Epithelial cell of esophagus (primary cell): Measurements from ENCODE around the gene AFDN.

Experiments
- DNase-seq: peaks from one replicate; pipeline ENCODE4 v3.0.0; 2010; ENCODE audit warnings: low read depth
- H3K4me3 ChIP-seq: 2 replicates; pipeline ENCODE4 v1.5.1; 2011; ENCODE audit warnings: mild to moderate bottlenecking, low read length, control low read depth
- CTCF ChIP-seq: IDR thresholded peaks from 2 replicates; pipeline ENCODE4 v1.5.1; 2011; ENCODE audit warnings: low read depth, mild to moderate bottlenecking, low read length, control low read depth, inconsistent platforms; ENCODE audit not compliant: insufficient read depth; ENCODE audit errors: missing control alignments

The AFDN gene

GRCh38 chr6:167872538-167873210 lies 46.0 kb downstream of the AFDN start:
- H3K4me3 ChIP-seq = no peak overlapping the region
- no peak for TF ChIP-seq CTCF
- DNase-seq = no peak

DNA sequence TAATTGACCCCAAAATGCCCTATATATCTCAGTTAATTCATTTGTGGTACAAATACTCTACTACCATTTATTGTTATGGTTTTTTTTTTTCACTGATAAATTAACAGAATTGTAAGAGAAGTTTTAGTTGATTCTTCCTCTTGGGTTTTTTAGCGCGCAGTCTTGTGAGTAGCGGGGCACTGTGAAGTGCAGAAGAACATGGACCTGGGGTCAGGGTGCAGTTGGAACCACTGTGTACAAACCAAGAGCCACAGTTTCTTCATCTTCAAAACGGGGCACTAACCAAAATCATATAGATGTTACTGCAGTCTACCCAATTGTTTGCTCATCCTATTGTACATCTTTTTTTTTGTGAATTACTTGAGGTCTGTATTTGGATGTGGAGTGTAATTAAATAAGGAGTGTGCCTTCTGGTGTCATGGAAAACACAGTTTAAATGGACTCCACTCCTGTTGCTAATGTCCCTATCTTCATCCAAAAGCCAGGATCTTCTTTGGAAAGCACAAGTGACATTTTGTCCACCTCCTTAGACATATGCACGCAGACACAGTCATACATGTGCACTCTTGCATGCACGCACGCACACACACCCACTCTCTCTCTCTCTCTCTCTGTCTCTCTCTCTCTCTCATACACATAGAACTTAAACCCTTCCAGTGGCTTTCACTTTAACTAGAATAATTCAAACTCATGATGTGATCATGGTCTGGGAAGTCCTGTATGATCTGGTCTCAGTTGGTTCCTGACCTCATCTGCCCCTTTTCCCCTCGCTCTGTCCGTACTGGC lies 51.5 kb downstream of the AFDN start:
- no peak for TF ChIP-seq CTCF
- no peak overlapping the region for H3K4me3 ChIP-seq
- DNase-seq = no peak

GRCh38 chr6:167879612-167880011 lies 52.9 kb downstream of the AFDN start:
- no peak for TF ChIP-seq CTCF
- DNase-seq = no peak
- no peak overlapping the region for H3K4me3 ChIP-seq

DNA sequence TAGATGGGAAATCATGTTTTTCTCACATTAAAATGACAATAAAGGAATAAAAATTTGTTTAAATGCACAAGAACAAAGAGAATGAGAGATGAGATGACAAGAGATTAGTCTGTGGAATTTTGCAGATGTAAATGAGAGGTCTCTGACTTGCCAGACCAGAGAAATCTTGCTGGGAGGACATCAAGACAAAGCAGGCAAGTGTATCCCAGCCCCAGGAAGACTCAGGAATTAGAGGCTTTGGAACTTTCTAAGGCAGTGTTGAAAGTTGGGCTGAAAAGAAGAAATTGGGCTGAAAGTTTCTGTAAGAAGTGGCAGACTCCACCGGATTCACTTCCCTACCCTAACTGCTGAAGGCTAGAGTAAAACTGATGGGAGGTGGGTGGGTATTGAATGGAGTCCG lies 54.6 kb downstream of the AFDN start:
- no peak for TF ChIP-seq CTCF
- no peak for DNase-seq

DNA sequence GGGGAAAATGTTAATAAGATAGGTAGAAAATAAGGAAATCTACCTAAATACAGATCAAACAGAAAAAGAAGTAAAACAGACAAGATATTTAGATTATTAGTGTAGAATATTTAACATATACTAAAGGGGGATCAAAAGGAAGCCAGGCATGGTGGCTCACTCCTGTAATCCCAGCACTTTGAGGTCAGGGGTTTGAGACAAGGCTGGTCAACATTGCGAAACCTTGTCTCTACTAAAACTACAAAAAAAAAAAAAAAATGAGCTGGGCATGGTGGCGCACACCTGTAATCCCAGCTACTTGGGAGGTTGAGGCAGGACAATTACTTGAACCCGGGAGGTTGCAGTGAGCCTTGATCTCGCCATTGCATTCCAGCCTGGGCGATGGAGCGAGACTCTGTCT lies 55.5 kb downstream of the AFDN start:
- TF ChIP-seq CTCF = no peak
- DNase-seq = no peak
- H3K4me3 ChIP-seq = no peak overlapping the region

More for the DNA sequence above, 54.6 kb downstream of the AFDN start:
- H3K4me3 ChIP-seq = no peak overlapping the region

- TF ChIP-seq CTCF = no peak
- DNase-seq = no peak
- H3K4me3 ChIP-seq = no peak overlapping the region
Measured at GRCh38 chr6:167888098-167888497, 61.4 kb downstream of the AFDN start.
